Epithelial cell of esophagus (primary cell): ENCODE results near the gene MEGF6.

Experiments
- DNase-seq: peaks from one replicate; pipeline ENCODE4 v3.0.0; 2010; ENCODE audit warnings: low read depth
- H3K4me3 ChIP-seq: 2 replicates; pipeline ENCODE4 v1.5.1; 2011; ENCODE audit warnings: mild to moderate bottlenecking, low read length, control low read depth
- TF ChIP-seq, protein P1 (sequence below): IDR thresholded peaks from 2 replicates; pipeline ENCODE4 v1.5.1; 2011; ENCODE audit warnings: low read depth, mild to moderate bottlenecking, low read length, control low read depth, inconsistent platforms; ENCODE audit not compliant: insufficient read depth; ENCODE audit errors: missing control alignments

MEGF6 gene

DNA sequence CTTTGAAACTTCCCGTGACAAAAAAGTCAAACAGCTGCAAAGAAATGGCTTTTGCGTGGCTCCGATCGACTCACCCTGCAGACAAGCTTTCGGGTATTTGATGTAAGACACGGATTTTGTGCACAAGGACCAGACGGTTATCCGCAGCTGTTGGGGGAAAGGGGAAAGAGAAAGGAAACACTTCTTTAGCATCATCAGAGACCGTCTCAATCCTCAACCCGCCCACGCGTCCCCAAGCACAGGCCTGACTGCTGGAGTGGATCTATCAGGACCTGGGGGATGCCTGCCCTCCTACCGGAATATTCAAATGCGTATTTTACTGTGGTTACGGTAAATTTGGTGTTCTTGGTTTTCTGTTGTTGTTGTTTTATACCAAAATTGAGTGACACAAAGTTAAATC lies 27.4 kb upstream of the MEGF6 start:
- no peak for DNase-seq
- TF ChIP-seq, protein P1, sequence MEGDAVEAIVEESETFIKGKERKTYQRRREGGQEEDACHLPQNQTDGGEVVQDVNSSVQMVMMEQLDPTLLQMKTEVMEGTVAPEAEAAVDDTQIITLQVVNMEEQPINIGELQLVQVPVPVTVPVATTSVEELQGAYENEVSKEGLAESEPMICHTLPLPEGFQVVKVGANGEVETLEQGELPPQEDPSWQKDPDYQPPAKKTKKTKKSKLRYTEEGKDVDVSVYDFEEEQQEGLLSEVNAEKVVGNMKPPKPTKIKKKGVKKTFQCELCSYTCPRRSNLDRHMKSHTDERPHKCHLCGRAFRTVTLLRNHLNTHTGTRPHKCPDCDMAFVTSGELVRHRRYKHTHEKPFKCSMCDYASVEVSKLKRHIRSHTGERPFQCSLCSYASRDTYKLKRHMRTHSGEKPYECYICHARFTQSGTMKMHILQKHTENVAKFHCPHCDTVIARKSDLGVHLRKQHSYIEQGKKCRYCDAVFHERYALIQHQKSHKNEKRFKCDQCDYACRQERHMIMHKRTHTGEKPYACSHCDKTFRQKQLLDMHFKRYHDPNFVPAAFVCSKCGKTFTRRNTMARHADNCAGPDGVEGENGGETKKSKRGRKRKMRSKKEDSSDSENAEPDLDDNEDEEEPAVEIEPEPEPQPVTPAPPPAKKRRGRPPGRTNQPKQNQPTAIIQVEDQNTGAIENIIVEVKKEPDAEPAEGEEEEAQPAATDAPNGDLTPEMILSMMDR = no peak
- H3K4me3 ChIP-seq = no peak overlapping the region

DNA sequence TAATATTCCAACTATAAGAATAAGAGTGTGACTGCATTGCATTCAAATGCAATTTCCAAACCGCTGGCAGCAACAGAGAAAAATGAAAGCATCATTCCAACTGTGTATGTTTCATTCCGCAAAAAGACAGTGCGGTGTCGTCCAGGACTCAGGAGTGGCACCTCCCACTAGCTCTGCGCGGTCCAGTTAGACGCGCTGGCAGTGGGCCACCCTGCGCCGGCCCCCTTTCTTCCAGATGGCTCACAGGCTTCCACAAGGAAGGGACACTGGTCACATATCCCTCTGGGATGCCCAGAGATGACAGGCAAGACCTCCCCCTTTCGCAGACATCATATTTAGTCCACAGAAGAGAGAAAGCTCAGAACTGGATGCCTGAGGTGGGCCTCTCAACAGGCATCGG lies 26.7 kb upstream of the MEGF6 start:
- DNase-seq = no peak
- TF ChIP-seq, protein P1 = no peak
- H3K4me3 ChIP-seq = no peak overlapping the region

GRCh38 chr1:3636531-3636930 lies 25.2 kb upstream of the MEGF6 start:
- TF ChIP-seq, protein P1 = no peak
- DNase-seq = no peak
- no peak overlapping the region for H3K4me3 ChIP-seq

- TF ChIP-seq, protein P1 = no peak
- no peak for DNase-seq
- H3K4me3 ChIP-seq = no peak overlapping the region
Measured at GRCh38 chr1:3636080-3636479, 24.8 kb upstream of the MEGF6 start.

DNA sequence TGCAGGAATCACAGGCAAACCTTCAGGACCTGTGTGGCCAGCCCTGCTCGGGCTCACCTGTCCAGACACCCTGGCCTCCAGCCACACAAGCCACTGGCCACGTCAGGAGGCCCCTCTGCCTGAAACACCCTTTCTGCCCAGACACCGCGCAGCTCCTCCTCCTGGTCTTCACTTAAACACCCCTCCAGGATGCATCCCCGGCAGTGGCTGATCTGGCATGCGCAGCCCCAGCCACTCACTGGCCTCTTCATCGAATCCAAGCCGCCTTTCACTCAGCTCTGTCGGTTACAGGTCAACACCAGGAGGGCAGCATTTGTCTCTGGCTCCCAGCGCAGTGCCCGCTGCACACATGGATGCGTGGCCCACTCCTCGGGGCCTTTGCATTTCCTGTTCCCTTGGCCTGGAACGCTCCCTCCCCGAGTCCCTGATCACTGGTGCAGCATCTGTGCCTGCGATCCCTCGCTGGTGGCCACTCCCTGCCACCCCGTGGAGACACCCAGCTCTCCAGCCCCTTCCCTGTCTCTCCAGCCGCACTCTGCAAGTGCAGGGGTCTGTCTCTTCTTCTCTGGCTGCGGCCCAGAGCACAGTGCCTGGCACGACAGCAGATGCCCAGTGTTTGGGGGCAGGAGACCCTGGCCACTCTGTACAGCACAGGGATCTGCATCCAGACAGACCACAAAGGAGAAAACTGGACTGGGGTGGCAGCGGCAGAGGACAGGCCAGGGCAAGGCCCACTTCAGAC lies 22.9 kb upstream of the MEGF6 start:
- TF ChIP-seq, protein P1 = no peak
- H3K4me3 ChIP-seq = no peak overlapping the region
- no peak for DNase-seq

DNA sequence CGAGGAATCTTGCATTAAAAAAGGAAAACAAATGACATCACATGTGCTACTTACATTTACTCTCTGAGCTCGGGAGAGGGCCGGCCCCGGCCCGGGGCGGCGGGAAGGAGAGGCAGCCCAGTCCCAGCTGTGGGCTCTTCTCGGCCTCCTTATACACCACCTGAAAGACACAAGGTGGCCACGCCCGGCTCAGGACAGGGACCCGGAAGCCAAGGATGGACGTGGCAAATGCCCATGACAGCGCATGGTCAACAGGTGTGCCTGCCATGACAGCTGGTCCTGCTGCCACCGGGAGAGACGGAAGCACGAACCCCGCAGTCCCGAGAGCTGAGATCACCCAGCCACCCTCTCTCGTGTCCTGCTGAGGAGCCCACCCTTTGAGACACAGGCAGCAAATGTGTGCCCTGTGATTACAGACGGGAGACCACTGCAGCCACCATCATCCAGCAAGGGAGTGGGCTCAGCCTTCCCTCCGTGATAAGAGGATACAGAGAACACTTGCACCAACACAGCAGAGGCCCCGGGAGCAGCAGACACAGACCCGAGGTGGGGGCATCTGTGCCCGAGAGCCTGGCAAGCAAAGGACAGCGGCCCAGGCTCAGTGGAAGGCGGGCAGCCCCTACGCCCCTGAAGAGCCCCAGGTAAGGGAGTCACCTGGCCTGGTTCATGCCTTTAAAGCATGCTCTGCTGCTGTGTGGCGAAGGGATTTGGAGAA lies 22.2 kb upstream of the MEGF6 start:
- H3K4me3 ChIP-seq = no peak overlapping the region
- DNase-seq = no peak
- TF ChIP-seq, protein P1 = no peak
